DND-41 (cell line): Measurements from ENCODE around the gene HSPA12B.

Experiments
- ATAC-seq: fragments of 200-7000 bp; cut with Tn5 transposase; 3 replicates; pipeline ENCODE4 v1.9.1; 2021; ENCODE audit warnings: low read depth; ENCODE audit not compliant: insufficient read depth
- DNase-seq: peaks from one replicate; pipeline ENCODE4 v3.0.0-alpha.2; 2020
- H2AFZ ChIP-seq: 2 replicates; pipeline ENCODE4 v1.6.0; 2012; ENCODE audit warnings: low read depth, low read length
- H3K27ac ChIP-seq: 2 replicates; pipeline ENCODE4 v1.5.1; 2012; ENCODE audit warnings: low read length, inconsistent platforms
- H3K27me3 ChIP-seq: fragments of 200-600 bp; sonication (generic); 2 replicates; pipeline ENCODE4 v1.6.0; 2012; ENCODE audit warnings: low read length, mild to moderate bottlenecking, inconsistent platforms; ENCODE audit not compliant: insufficient read depth, poor library complexity
- H3K36me3 ChIP-seq: 2 replicates; pipeline ENCODE4 v1.5.1; 2012; ENCODE audit warnings: low read length, inconsistent platforms; ENCODE audit not compliant: insufficient read depth
- H3K4me1 ChIP-seq: 2 replicates; pipeline ENCODE4 v1.5.1; 2012; ENCODE audit warnings: mild to moderate bottlenecking, low read length; ENCODE audit not compliant: insufficient read depth
- H3K4me2 ChIP-seq: 2 replicates; pipeline ENCODE4 v1.6.0; 2012; ENCODE audit warnings: mild to moderate bottlenecking, moderate library complexity, low read length, inconsistent platforms; ENCODE audit not compliant: insufficient read depth
- H3K4me3 ChIP-seq, 2 experiments: fragments of 200-600 bp in 1 of 2; shearing (Covaris generic) in 1 of 2; 2 replicates each; pipeline ENCODE4 v1.5.1; 2012 to 2016; ENCODE audit warnings: inconsistent platforms in 2 of 2, low read length in 2 of 2, mild to moderate bottlenecking in 2 of 2, low read depth in 1 of 2, moderate library complexity in 1 of 2
- H3K79me2 ChIP-seq: 2 replicates; pipeline ENCODE4 v1.6.0; 2012; ENCODE audit warnings: low read length, inconsistent platforms; ENCODE audit not compliant: insufficient read depth
- H3K9ac ChIP-seq: 2 replicates; pipeline ENCODE4 v1.6.0; 2012; ENCODE audit warnings: low read depth, mild to moderate bottlenecking, inconsistent platforms, low read length, moderate library complexity
- H3K9me3 ChIP-seq: 2 replicates; pipeline ENCODE4 v1.5.1; 2012; ENCODE audit warnings: low read length, moderate library complexity, mild to moderate bottlenecking, inconsistent platforms; ENCODE audit not compliant: insufficient read depth, severe bottlenecking
- H4K20me1 ChIP-seq: 2 replicates; pipeline ENCODE4 v1.6.0; 2012; ENCODE audit warnings: low read length; ENCODE audit not compliant: insufficient read depth
- CTCF ChIP-seq: IDR thresholded peaks from 2 replicates; pipeline ENCODE4 v1.5.1; 2012; ENCODE audit warnings: borderline replicate concordance, low read length, moderate library complexity, mild to moderate bottlenecking; ENCODE audit not compliant: poor library complexity, severe bottlenecking; ENCODE audit errors: extremely low read depth
- EZH2 ChIP-seq: IDR thresholded peaks from 3 replicates; pipeline ENCODE4 v1.6.1; 2012; ENCODE audit warnings: borderline replicate concordance, low read depth, mild to moderate bottlenecking, moderate library complexity, low read length, inconsistent platforms; ENCODE audit not compliant: severe bottlenecking

The HSPA12B gene

GRCh38 chr20:3686867-3687321, 45.6 kb upstream of the HSPA12B start:
- DNase-seq (no peak), ATAC-seq (no peak)
- Histone ChIP-seq H3K27ac (no peak overlapping the region), H3K9me3 (no peaks in the 10 kb centered on the region), H3K9ac (no peak overlapping the region), H3K36me3 (no peaks in the 10 kb centered on the region), H3K4me2 (no peak overlapping the region), H3K27me3 (no peaks in the 10 kb centered on the region), H3K4me3 (no peak overlapping the region), H3K79me2 (no peaks in the 10 kb centered on the region), H4K20me1 (no peaks in the 10 kb centered on the region; the same call in 1 of the 2 replicates), H2AFZ (no peak overlapping the region), H3K4me1 (no peaks in the 10 kb centered on the region)
- TF ChIP-seq EZH2 (no peak), CTCF (no peak)

GRCh38 chr20:3687655-3688054, 44.8 kb upstream of the HSPA12B start:
- H2AFZ ChIP-seq = no peak overlapping the region
- TF ChIP-seq CTCF = no peak
- no peak for TF ChIP-seq EZH2
- no peak for DNase-seq

GRCh38 chr20:3689978-3690377, 42.5 kb upstream of the HSPA12B start:
- Histone ChIP-seq H3K27me3 (no peaks in the 10 kb centered on the region), H3K9ac (no peak overlapping the region), H3K36me3 (no peaks in the 10 kb centered on the region), H3K4me3 (no peak overlapping the region), H3K79me2 (no peaks in the 10 kb centered on the region), H3K4me2 (no peak overlapping the region), H3K27ac (no peak overlapping the region), H2AFZ (no peak overlapping the region), H3K9me3 (no peaks in the 10 kb centered on the region), H3K4me1 (no peaks in the 10 kb centered on the region), H4K20me1 (no peaks in the 10 kb centered on the region; the same call in none of the 2 replicates)
- ATAC-seq (no peak), DNase-seq (no peak)
- no peak for TF ChIP-seq EZH2
- no peak for TF ChIP-seq CTCF

More at GRCh38 chr20:3687655-3688054, 44.8 kb upstream of the HSPA12B start:
- H3K27me3 ChIP-seq = no peaks in the 10 kb centered on the region
- H3K36me3 ChIP-seq = no peaks in the 10 kb centered on the region
- no peak for ATAC-seq
- H3K9me3 ChIP-seq = no peaks in the 10 kb centered on the region
- no peaks in the 10 kb centered on the region for H3K4me1 ChIP-seq
- no peak overlapping the region for H3K9ac ChIP-seq
- no peak overlapping the region for H3K4me2 ChIP-seq
- no peaks in the 10 kb centered on the region; the same call in 1 of the 2 replicates for H4K20me1 ChIP-seq
- no peak overlapping the region for H3K4me3 ChIP-seq
- H3K27ac ChIP-seq = no peak overlapping the region
- H3K79me2 ChIP-seq = no peaks in the 10 kb centered on the region

GRCh38 chr20:3690413-3690812, 42.1 kb upstream of the HSPA12B start:
- Histone ChIP-seq H3K36me3 (no peaks in the 10 kb centered on the region), H3K27ac (no peak overlapping the region), H3K4me3 (no peak overlapping the region), H3K9ac (no peak overlapping the region), H3K4me1 (no peaks in the 10 kb centered on the region), H3K4me2 (no peak overlapping the region), H3K9me3 (no peaks in the 10 kb centered on the region), H3K27me3 (no peaks in the 10 kb centered on the region), H3K79me2 (no peaks in the 10 kb centered on the region), H2AFZ (no peak overlapping the region), H4K20me1 (no peaks in the 10 kb centered on the region; the same call in none of the 2 replicates)
- DNase-seq = no peak
- TF ChIP-seq EZH2 (no peak), CTCF (no peak)
- no peak for ATAC-seq
